Kidney (tissue), 14 donors: ENCODE results near the gene PHF19. TPM values are rescaled to one million over a fixed set of nuclear protein-coding genes. Genes with fewer than 3 reads are reported as not detected.

Source experiments
- DNase-seq, 5 donors: peaks; one replicate each; pipeline ENCODE4 v3.0.0-alpha.2; 2013 to 2020
- FAIRE-seq: peaks from 2 replicates; lab custom pipeline; 2012; peaks lifted over from hg19 to GRCh38; lab: Jason Lieb, UNC
- H3K27ac ChIP-seq, 2 donors: one replicate each; pipeline ENCODE4 v1.7.0; 2013; ENCODE audit warnings: low read depth in 2 of 2, low read length in 2 of 2, inconsistent platforms in 1 of 2
- H3K27me3 ChIP-seq: one replicate; pipeline ENCODE4 v1.7.1; 2013; ENCODE audit warnings: low read length, inconsistent platforms; ENCODE audit not compliant: control insufficient read depth, insufficient read depth
- H3K36me3 ChIP-seq, 3 donors: one replicate each; pipeline versions ENCODE4 v1.7.0 to v1.7.1; 2013; ENCODE audit warnings: low read length in 3 of 3, control low read depth in 1 of 3, inconsistent platforms in 1 of 3; ENCODE audit not compliant: insufficient read depth in 3 of 3, control insufficient read depth in 2 of 3
- H3K4me1 ChIP-seq, 3 donors: one replicate each; pipeline versions ENCODE4 v1.7.0 to v1.7.1; 2013; ENCODE audit warnings: low read length in 3 of 3, inconsistent platforms in 1 of 3, low read depth in 1 of 3; ENCODE audit not compliant: control insufficient read depth in 2 of 3, insufficient read depth in 2 of 3
- H3K4me3 ChIP-seq, 3 donors: one replicate each; pipeline versions ENCODE4 v1.7.0 to v1.8.1; 2013; ENCODE audit warnings: low read length in 3 of 3, control low read depth in 1 of 3, inconsistent platforms in 1 of 3
- H3K9ac ChIP-seq, 3 donors: one replicate each; pipeline versions ENCODE4 v1.7.0 to v1.7.1; 2013; ENCODE audit warnings: low read length in 3 of 3, control low read depth in 1 of 3, inconsistent platforms in 1 of 3
- H3K9me3 ChIP-seq, 3 donors: one replicate each; pipeline versions ENCODE4 v1.7.0 to v1.7.1; 2013; ENCODE audit warnings: low read length in 3 of 3, control low read depth in 1 of 3, inconsistent platforms in 1 of 3; ENCODE audit not compliant: control insufficient read depth in 2 of 3, insufficient read depth in 1 of 3
- intact Hi-C: fragments of 100-400 bp; cut with DNase I; formaldehyde crosslinking; loops from one replicate; pipeline ENCODE4 v1.11.1; 2022
- polyA plus RNA-seq: library from polyadenylated mRNA; stranded (reverse); fragments of 350-450 nt; fragmentation: Illumina TruSeq; extraction: RNeasy Lipid Tissue Mini Kit (QIAGEN cat#74804); gene quantifications from one replicate; pipeline ENCODE4 v1.2.3, GENCODE V29; 2014; ENCODE audit warnings: low read depth, low replicate concordance; ENCODE audit not compliant: insufficient read depth
- total RNA-seq: library from RNA; stranded (reverse); fragmentation: NEBNext Ultra II Directional; extraction: Animal tissue kit (Norgen Biotek cat#: 25700); gene quantifications from one replicate; pipeline ENCODE4 v1.2.1, GENCODE V29; 2021
- TF ChIP-seq, protein P1 (sequence below): IDR thresholded peaks from 3 replicates; pipeline ENCODE4 v1.5.1; 2012; ENCODE audit warnings: mild to moderate bottlenecking, moderate library complexity, borderline replicate concordance; ENCODE audit not compliant: insufficient read depth; ENCODE audit errors: extremely low read depth
- donor health status: control.
- donor health status: control.
- donor health status: control.
- donor health status: control.
- donor health status: control.
- donor health status: DM: yes; HTN: yes; CAD: no.
- donor health status: Normal renal cell carcinoma (clear cell type).

Gene PHF19
- total and polyA plus RNA-seq, 2 donors from 2014 or later: 6.9 to 17.4 TPM

DNA sequence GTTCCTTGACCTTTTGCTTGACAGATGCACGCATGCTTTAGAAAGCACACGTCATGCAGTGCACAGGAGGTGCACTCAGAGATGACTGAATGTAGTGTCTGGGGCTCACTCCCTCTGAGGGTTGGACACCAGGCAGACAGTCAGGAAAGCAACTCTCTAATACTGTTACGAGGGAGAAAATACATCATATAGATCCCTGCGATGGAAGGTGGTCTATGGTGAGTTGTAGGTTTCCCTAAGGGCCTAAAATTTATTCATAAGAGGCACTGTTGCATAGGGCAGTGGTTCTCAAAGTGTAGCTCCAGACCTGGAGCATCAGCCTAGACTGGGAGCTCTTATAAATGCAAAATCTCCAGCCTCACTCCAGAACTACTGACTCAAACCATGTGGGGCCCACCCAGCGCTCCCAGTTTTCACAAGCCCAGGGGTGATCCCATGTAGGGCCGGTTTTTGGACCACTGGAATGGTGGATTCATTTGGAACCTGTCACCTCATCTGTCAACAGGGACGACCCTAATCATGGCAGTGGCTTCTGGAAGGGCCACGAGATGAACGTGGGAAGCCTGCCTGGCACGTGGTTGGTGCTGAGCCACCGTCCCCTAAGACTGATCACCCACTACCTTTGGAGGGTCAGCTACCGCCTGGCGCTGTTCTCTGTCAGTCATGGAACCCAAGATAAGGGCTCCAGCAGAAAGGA is 16.8 kb upstream of the PHF19 start:
- H3K4me1 ChIP-seq: no peaks in the 10 kb centered on the region
- DNase-seq (no peak), FAIRE-seq (no peak)
- intact Hi-C loops: no loop called here
- H3K27ac ChIP-seq: no peak overlapping the region
- no peak overlapping the region for H3K4me3 ChIP-seq
- no peaks in the 10 kb centered on the region for H3K9me3 ChIP-seq
- no peaks in the 10 kb centered on the region for H3K27me3 ChIP-seq
- no peak overlapping the region for H3K9ac ChIP-seq
- TF ChIP-seq, protein P1, sequence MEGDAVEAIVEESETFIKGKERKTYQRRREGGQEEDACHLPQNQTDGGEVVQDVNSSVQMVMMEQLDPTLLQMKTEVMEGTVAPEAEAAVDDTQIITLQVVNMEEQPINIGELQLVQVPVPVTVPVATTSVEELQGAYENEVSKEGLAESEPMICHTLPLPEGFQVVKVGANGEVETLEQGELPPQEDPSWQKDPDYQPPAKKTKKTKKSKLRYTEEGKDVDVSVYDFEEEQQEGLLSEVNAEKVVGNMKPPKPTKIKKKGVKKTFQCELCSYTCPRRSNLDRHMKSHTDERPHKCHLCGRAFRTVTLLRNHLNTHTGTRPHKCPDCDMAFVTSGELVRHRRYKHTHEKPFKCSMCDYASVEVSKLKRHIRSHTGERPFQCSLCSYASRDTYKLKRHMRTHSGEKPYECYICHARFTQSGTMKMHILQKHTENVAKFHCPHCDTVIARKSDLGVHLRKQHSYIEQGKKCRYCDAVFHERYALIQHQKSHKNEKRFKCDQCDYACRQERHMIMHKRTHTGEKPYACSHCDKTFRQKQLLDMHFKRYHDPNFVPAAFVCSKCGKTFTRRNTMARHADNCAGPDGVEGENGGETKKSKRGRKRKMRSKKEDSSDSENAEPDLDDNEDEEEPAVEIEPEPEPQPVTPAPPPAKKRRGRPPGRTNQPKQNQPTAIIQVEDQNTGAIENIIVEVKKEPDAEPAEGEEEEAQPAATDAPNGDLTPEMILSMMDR: no peak
- H3K36me3 ChIP-seq: no peaks in the 10 kb centered on the region

DNA sequence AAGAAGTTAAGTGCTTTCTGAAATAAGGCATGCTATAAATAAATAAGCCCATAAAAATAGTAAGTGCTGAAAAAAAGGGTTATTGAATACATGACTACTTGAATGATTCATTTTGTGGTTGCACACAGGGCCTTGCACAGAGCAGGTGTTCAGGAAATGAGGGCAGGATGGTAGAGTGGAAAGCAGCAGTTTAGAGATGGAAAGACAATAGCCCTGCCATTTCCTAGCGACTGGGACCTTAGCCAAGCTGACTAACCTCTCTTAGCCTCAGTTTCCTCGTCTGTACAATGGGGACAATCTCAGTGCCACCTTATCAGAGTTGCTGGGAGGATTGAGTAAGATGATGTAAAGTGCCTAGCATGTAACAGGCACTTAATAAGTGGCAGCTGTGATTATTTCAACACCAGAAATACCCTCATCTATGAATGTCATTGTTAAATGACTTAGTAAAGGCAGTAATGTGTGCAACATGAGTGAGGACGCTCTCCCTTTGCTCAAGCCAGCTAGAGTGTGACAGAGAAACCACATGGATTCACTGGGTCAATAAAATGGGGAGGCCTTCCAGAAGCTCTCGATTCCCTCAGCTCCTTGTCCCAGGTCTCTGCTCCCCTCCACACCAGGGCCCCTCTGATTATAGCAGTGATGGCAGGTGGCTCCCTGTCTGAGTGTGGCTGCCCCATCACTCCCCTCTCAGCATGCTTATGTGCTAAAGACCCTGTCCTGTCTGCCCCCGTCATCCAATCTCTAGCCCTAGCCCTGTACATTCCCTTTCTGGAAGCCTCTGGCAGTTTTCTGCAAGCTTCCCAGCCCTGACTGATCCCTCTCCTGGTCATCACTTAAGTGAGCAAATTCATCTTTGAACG is 16.0 kb upstream of the PHF19 start:
- DNase-seq (no peak), FAIRE-seq (no peak)
- TF ChIP-seq, protein P1: no peak
- Histone ChIP-seq H3K36me3 (no peaks in the 10 kb centered on the region), H3K4me1 (no peaks in the 10 kb centered on the region), H3K27me3 (no peaks in the 10 kb centered on the region), H3K9me3 (no peaks in the 10 kb centered on the region), H3K4me3 (no peak overlapping the region), H3K27ac (no peak overlapping the region), H3K9ac (no peak overlapping the region)
- intact Hi-C loops: no loop called here

DNA sequence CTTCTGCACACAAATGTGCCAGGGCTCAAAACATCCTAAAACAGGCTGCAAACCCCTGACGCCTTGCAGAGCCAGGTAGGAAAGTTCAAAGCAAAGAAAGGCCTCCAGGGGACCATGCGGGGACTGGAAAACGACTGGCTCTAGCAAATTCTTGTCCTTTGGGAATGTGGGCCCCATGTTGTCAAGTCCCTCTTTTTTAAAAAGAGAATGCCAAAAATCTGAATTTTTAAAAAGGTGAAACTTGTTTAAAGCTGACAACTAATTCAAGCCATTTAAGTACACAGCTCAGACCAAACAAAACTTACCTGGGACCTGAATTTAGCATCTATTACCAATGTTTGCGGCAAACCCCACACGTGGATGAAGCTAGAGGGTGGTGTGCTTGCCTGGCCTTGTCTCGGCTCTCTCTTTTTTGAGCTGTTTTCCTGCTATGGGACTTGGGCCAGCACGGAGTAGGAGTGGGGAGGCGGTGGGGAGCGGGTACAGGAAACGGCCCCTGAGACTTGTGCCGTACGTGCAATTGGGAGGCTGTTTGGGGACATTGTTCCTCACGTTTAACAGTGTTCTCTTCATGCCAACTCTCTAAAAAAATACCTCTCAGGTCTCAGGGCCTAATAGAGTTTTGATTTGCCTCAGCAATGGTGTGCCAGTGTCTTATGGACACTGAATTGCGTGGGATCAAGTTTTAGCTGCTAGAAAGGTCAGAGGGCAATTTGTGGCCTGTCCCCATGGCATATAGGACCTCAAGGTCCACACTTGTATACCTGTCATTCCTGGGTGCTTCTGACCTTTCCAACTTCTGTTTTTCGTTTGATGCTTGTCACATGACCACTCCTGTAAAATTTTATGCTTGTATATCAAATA is 15.1 kb upstream of the PHF19 start:
- TF ChIP-seq, protein P1: no peak
- Histone ChIP-seq H3K36me3 (no peaks in the 10 kb centered on the region), H3K27ac (peak overlapping the region in 1 of 2 donors; percentile 27), H3K4me1 (no peaks in the 10 kb centered on the region), H3K9me3 (no peaks in the 10 kb centered on the region), H3K4me3 (no peak overlapping the region), H3K9ac (no peak overlapping the region), H3K27me3 (no peaks in the 10 kb centered on the region)
- intact Hi-C loops: no loop called here
- FAIRE-seq (no peak), DNase-seq (no peak)
